Upper lobe of left lung (tissue), 6 donors: Measurements from ENCODE around the gene IST1. TPM values are rescaled to one million over a fixed set of nuclear protein-coding genes. Genes with fewer than 3 reads are reported as not detected.

Experiments used
- ATAC-seq, 2 donors: fragments of 200-7000 bp; cut with Tn5 transposase; one replicate each; pipeline ENCODE4 v1.9.1; 2022; ENCODE audit warnings: mild to moderate bottlenecking in 2 of 2, moderate library complexity in 2 of 2; ENCODE audit not compliant: low FRiP score in 2 of 2
- DNase-seq, 2 donors: peaks; one replicate each; pipeline ENCODE4 v3.0.0-alpha.2; 2019 to 2020
- H3K27ac ChIP-seq, 4 donors: fragments of 200-600 bp; sonication (generic); one replicate each; pipeline ENCODE4 v1.5.1; 2016 to 2019
- H3K27me3 ChIP-seq, 4 donors: fragments of 200-600 bp; sonication (generic); one replicate each; pipeline ENCODE4 v1.5.1; 2017 to 2019
- H3K36me3 ChIP-seq, 4 donors: fragments of 200-600 bp; sonication (generic); one replicate each; pipeline ENCODE4 v1.5.1; 2016 to 2019
- H3K4me1 ChIP-seq, 4 donors: fragments of 200-600 bp; sonication (generic); one replicate each; pipeline ENCODE4 v1.5.1; 2018 to 2019
- H3K4me3 ChIP-seq, 4 donors: fragments of 200-600 bp; sonication (generic); one replicate each; pipeline ENCODE4 v1.5.1; 2017 to 2019; ENCODE audit warnings: mild to moderate bottlenecking in 2 of 4, moderate library complexity in 1 of 4
- H3K9me3 ChIP-seq, 4 donors: fragments of 200-600 bp; sonication (generic); one replicate each; pipeline ENCODE4 v1.5.1; 2018 to 2019
- EP300 ChIP-seq, 4 donors: sonication (generic); formaldehyde crosslinking; IDR thresholded peaks; one replicate each; pipeline ENCODE4 v1.5.1; 2017; ENCODE audit warnings: antibody characterized with exemption in 4 of 4, control low read depth in 2 of 4
- POLR2A ChIP-seq, 4 donors: fragments of 450-650 bp; IDR thresholded peaks; one replicate each; pipeline ENCODE4 v1.5.1; 2016 to 2017; ENCODE audit warnings: antibody characterized with exemption in 4 of 4, mild to moderate bottlenecking in 2 of 4
- POLR2AphosphoS5 ChIP-seq, 2 donors: sonication (generic); formaldehyde crosslinking; IDR thresholded peaks; one replicate each; pipeline ENCODE4 v1.5.1; 2017; ENCODE audit warnings: antibody characterized with exemption in 2 of 2
- WGBS, 2 donors: methylation state at CpG; one replicate each; pipeline ENCODE4 v1.1.5; 2017 to 2018; 5-methylcytosine and 5-hydroxymethylcytosine counted together
- total RNA-seq, 6 donors: library from RNA; depleted of rRNA in 4 of 6; stranded (reverse); fragments of >200 nt in 4 of 6; gene quantifications; one replicate each; pipeline versions ENCODE4 v1.1.0 to v1.2.1, GENCODE V29; 2016 to 2021
- TF ChIP-seq, protein P1 (sequence below), 6 experiments: fragments of 450-650 bp in 4 of 6; fragments of 200-600 bp in 2 of 6; sonication (generic) in 2 of 6; IDR thresholded peaks; one replicate each; pipeline ENCODE4 v1.5.1; 2016 to 2019; ENCODE audit warnings: antibody characterized with exemption in 6 of 6
- donor health status: DM: no; HTN: no; CAD: no; lungs with moderate emphysema.
- donor health status: DM: no; HTN: yes; CAD: no; lungs with severe emphysema.

IST1 gene
- total RNA-seq, 6 donors from 2014 or later: 164 to 224 (median 176) TPM

DNA sequence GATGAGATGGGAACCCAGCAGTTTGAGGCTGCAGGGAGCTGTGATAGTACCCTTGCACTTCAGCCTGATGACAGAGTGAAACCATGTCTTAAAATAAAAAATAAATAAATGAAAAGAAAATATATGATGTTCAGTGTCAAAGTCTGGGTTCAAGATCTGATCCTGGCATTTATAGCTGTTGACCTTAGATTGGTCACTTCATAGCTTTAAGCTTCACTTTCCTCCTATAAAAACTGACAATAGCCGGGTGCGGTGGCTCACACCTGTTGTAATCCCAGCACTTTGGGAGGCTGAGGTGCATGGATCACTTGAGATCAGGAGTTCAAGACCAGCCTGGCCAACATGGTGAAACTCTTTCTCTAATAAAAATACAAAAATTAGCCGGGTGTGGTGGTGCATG, 6.2 kb upstream of the IST1 start:
- H3K4me3 ChIP-seq: no peak overlapping the region
- H3K36me3 ChIP-seq: no peaks in the 10 kb centered on the region
- 97 to 98% methylated on average over 3 of the region's 3 CpGs for WGBS, 2 donors
- no peaks in the 10 kb centered on the region for H3K27me3 ChIP-seq
- peaks cover 8 to 17% (median 11%) of the 10 kb centered on the region in 4 donors for H3K4me1 ChIP-seq
- TF ChIP-seq POLR2A (IDR thresholded peaks at IDR 0.05): no peak
- TF ChIP-seq, protein P1, sequence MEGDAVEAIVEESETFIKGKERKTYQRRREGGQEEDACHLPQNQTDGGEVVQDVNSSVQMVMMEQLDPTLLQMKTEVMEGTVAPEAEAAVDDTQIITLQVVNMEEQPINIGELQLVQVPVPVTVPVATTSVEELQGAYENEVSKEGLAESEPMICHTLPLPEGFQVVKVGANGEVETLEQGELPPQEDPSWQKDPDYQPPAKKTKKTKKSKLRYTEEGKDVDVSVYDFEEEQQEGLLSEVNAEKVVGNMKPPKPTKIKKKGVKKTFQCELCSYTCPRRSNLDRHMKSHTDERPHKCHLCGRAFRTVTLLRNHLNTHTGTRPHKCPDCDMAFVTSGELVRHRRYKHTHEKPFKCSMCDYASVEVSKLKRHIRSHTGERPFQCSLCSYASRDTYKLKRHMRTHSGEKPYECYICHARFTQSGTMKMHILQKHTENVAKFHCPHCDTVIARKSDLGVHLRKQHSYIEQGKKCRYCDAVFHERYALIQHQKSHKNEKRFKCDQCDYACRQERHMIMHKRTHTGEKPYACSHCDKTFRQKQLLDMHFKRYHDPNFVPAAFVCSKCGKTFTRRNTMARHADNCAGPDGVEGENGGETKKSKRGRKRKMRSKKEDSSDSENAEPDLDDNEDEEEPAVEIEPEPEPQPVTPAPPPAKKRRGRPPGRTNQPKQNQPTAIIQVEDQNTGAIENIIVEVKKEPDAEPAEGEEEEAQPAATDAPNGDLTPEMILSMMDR (IDR thresholded peaks at IDR 0.05): no peak
- no peak for TF ChIP-seq EP300 (IDR thresholded peaks at IDR 0.05)
- no peak for TF ChIP-seq POLR2AphosphoS5 (IDR thresholded peaks at IDR 0.05)
- no peaks in the 10 kb centered on the region for H3K9me3 ChIP-seq
- ATAC-seq: no peak
- no peak for DNase-seq
- no peak overlapping the region for H3K27ac ChIP-seq

DNA sequence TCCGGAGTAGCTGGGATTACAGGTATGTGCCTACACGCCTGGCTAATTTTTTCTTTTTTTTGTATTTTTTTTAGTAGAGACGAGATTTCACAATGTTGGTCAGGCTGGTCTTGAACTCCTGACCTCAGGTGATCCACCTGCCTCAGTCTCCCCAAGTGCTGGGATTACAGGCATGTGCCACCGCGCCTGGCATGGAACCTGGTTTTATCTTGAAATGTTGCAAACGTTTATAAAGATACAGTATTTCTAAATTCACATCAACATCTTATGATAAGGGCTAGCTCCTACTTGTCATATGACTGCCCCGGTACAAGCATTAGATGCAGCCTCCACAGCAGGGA, 1.5 kb upstream of the IST1 start:
- WGBS, 2 donors: 41 to 46% methylated on average over 7 of the region's 7 CpGs
- H3K4me3 ChIP-seq: peak overlapping the region in 3 of 4 donors; percentile 77 to 90 (median 79)
- TF ChIP-seq POLR2AphosphoS5 (IDR thresholded peaks at IDR 0.05): no peak
- no peak for TF ChIP-seq EP300 (IDR thresholded peaks at IDR 0.05)
- no peak for TF ChIP-seq POLR2A (IDR thresholded peaks at IDR 0.05)
- TF ChIP-seq, protein P1 (IDR thresholded peaks at IDR 0.05): no peak

DNA sequence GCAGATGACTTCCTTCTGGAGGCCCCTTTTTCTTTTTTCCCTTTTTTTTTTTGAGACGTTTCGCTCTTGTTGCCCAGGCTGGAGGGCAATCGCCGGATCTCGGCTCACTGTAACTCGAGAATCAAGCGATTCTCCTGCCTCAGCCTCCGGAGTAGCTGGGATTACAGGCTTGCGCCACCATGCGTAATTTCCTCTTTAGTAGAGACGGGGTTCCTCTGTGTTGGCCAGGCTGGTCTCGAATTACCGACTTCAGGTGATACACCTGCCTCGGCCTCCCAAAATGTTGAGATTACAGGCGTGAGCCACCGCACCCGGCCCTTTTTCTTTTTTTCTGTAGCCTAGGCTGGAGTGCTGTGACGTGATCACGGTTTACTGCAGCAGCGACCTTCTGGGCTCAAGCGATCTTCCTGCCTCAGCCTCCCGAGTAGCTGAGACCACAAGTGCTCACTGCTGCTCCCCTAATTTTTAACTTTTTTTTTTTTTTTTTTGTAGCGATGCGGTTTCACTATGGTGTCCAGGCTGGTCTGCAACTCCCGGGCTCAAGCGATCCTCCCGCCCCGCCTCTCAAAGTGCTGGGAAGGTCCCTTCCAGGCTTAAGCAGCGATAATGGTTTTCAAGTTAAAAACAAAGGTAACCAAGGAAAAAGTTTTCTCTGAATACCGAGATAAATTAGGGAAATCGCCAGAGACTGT, 956 bp upstream of the IST1 start:
- H3K36me3 ChIP-seq: no peaks in the 10 kb centered on the region
- DNase-seq (peak in 1 of 2 donors; percentile 80), ATAC-seq (peak; percentile 49 to 52)
- no peaks in the 10 kb centered on the region for H3K9me3 ChIP-seq
- H3K27ac ChIP-seq: peak overlapping the region; percentile 93 to 97 (median 94)
- 0% methylated on average over 25 to 31 of the region's 31 CpGs for WGBS, 2 donors
- H3K27me3 ChIP-seq: no peaks in the 10 kb centered on the region
- peaks cover 23 to 40% (median 33%) of the 10 kb centered on the region in 4 donors for H3K4me1 ChIP-seq
- TF ChIP-seq POLR2A (IDR thresholded peaks at IDR 0.05): no peak
- TF ChIP-seq, protein P1 (IDR thresholded peaks at IDR 0.05): peak in 1 of 6 experiments; percentile 6
- TF ChIP-seq EP300 (IDR thresholded peaks at IDR 0.05): no peak
- TF ChIP-seq POLR2AphosphoS5 (IDR thresholded peaks at IDR 0.05): peak in 1 of 2 donors; percentile 40
- H3K4me3 ChIP-seq: peak overlapping the region; percentile 48 to 90 (median 78)

More for the DNA sequence above, 1.5 kb upstream of the IST1 start:
- Histone ChIP-seq H3K36me3 (no peaks in the 10 kb centered on the region), H3K4me1 (peaks cover 23 to 35% (median 28%) of the 10 kb centered on the region in 4 donors), H3K27me3 (no peaks in the 10 kb centered on the region), H3K9me3 (no peaks in the 10 kb centered on the region), H3K27ac (peak overlapping the region; percentile 93 to 97 (median 94))
- ATAC-seq (no peak), DNase-seq (no peak)

- H3K4me3 ChIP-seq: peak overlapping the region; percentile 67 to 90 (median 78)
- TF ChIP-seq EP300 (IDR thresholded peaks at IDR 0.05) (no peak), POLR2AphosphoS5 (IDR thresholded peaks at IDR 0.05) (peak in 1 of 2 donors; percentile 16)
- WGBS, 2 donors: 0 to 1% methylated on average over 17 to 44 of the region's 44 CpGs
- no peaks in the 10 kb centered on the region for H3K36me3 ChIP-seq
- no peaks in the 10 kb centered on the region for H3K9me3 ChIP-seq
- peaks cover 36 to 49% (median 42%) of the 10 kb centered on the region in 4 donors for H3K4me1 ChIP-seq
- H3K27me3 ChIP-seq: no peaks in the 10 kb centered on the region
- DNase-seq: peak; percentile 28 to 92
- peak; percentile 69 to 77 for ATAC-seq
- H3K27ac ChIP-seq: peak overlapping the region; percentile 93 to 97 (median 94)
These were observed 491 bp downstream of the IST1 start for GRCh38 chr16:71895679-71896365.

- Histone ChIP-seq H3K27ac (peak overlapping the region; percentile 93 to 97 (median 94)), H3K9me3 (no peaks in the 10 kb centered on the region), H3K4me3 (peak overlapping the region; percentile 67 to 90 (median 78)), H3K4me1 (peaks cover 36 to 58% (median 47%) of the 10 kb centered on the region in 4 donors), H3K27me3 (no peaks in the 10 kb centered on the region), H3K36me3 (no peaks in the 10 kb centered on the region)
- ATAC-seq (no peak), DNase-seq (no peak)
- TF ChIP-seq EP300 (IDR thresholded peaks at IDR 0.05): no peak
- TF ChIP-seq POLR2A (IDR thresholded peaks at IDR 0.05): no peak
- TF ChIP-seq, protein P1 (IDR thresholded peaks at IDR 0.05): no peak
- no peak for TF ChIP-seq POLR2AphosphoS5 (IDR thresholded peaks at IDR 0.05)
- WGBS, 2 donors: 39 to 44% methylated on average over 15 of the region's 15 CpGs
These were observed 1.5 kb downstream of the IST1 start for GRCh38 chr16:71896764-71897368.
